HG02763 (cell line): Measurements from ENCODE around the gene FGR.
A peak's percentile ranks its signal among the peaks of the same experiment; 100 is the strongest.
"Not testable (repeated sequence)": the region's sequence is repeated elsewhere in the genome, so short reads cannot be mapped to it uniquely, and the experiment has no call there.

ENCODE experiments used
- ATAC-seq: cut with Tn5 transposase; IDR thresholded peaks from one replicate; pipeline ENCODE4 v1.9.1; 2021; ENCODE audit warnings: mild to moderate bottlenecking, moderate library complexity; ENCODE audit not compliant: unreplicated experiment

Gene FGR

GRCh38 chr1:27660300-27660835 lies 25.4 kb upstream of the FGR start:
- ATAC-seq: no peak

- peak; percentile 67 for ATAC-seq
These were observed 24.7 kb upstream of the FGR start for GRCh38 chr1:27659497-27660299.

- peak; percentile 6 for ATAC-seq
These were observed 24.0 kb upstream of the FGR start for GRCh38 chr1:27658951-27659496.

- no peak for ATAC-seq
These were observed 21.3 kb upstream of the FGR start for GRCh38 chr1:27656157-27656893.

GRCh38 chr1:27655151-27655937 lies 20.4 kb upstream of the FGR start:
- ATAC-seq: no peak

- ATAC-seq: no peak
These were observed 17.3 kb upstream of the FGR start for GRCh38 chr1:27652111-27652864.

GRCh38 chr1:27650539-27651175 lies 15.7 kb upstream of the FGR start:
- ATAC-seq: no peak

- ATAC-seq: no peak
These were observed 15.2 kb upstream of the FGR start for GRCh38 chr1:27650171-27650538.

- no peak for ATAC-seq
These were observed 14.3 kb upstream of the FGR start for GRCh38 chr1:27649306-27649635.

GRCh38 chr1:27648602-27649305 lies 13.8 kb upstream of the FGR start:
- no peak for ATAC-seq

- no peak for ATAC-seq
These were observed 12.3 kb upstream of the FGR start for GRCh38 chr1:27647328-27647727.

GRCh38 chr1:27646676-27647075 lies 11.7 kb upstream of the FGR start:
- ATAC-seq: no peak

GRCh38 chr1:27645071-27645415 lies 10.1 kb upstream of the FGR start:
- ATAC-seq: no peak

- ATAC-seq: no peak
These were observed 9.5 kb upstream of the FGR start for GRCh38 chr1:27644369-27645070.

GRCh38 chr1:27643600-27644368 lies 8.8 kb upstream of the FGR start:
- no peak for ATAC-seq

- ATAC-seq: not testable (repeated sequence)
These were observed 5.5 kb upstream of the FGR start for GRCh38 chr1:27640514-27640913.

GRCh38 chr1:27638805-27639204 lies 3.8 kb upstream of the FGR start:
- no peak for ATAC-seq
